ENCODE results near the gene SLIT3. TPM values are rescaled to one million over a fixed set of nuclear protein-coding genes. Genes with fewer than 3 reads are reported as not detected.

Gene SLIT3
- total RNA-seq, 1 experiment from 2014 or later, result 0.92 TPM

- no peaks in the 10 kb centered on the region for H3K79me2 ChIP-seq (ENCODE audit: insufficient read depth, low read length)
- no peak overlapping the region for H4K5ac ChIP-seq (ENCODE audit: insufficient read length, low read depth, low read length)
- H3K4me2 ChIP-seq (ENCODE audit: insufficient read depth, insufficient read length, low read length), result no peak overlapping the region
- H3K9me3 Mint-ChIP-seq, result peaks cover 11 to 16% of the 10 kb centered on the region in 2 experiments
- peaks cover 59 to 60% of the 10 kb centered on the region in 2 experiments for H3K4me1 Mint-ChIP-seq
- no CpG with 5 or more reads among the region's 11 CpGs for WGBS (ENCODE audit: extremely low coverage, insufficient read length, low lambda C conversion rate)
- H3K9ac ChIP-seq (ENCODE audit: extremely low read depth, insufficient read length, low read length), result no peak overlapping the region
- no peaks in the 10 kb centered on the region for H3K9me3 ChIP-seq (ENCODE audit: control insufficient read depth, low read depth, low read length)
- no peak for DNase-seq
- peak overlapping the region; percentile 52; the same call in 1 of the 2 replicates for H3K14ac ChIP-seq (ENCODE audit: insufficient read depth, low read length)
- no peaks in the 10 kb centered on the region for H3K79me1 ChIP-seq (ENCODE audit: insufficient read depth, low read depth, low read length, poor library complexity, severe bottlenecking)
- no peak overlapping the region for H2BK12ac ChIP-seq (ENCODE audit: insufficient read length, low read depth, low read length)
- no peaks in the 10 kb centered on the region for H4K20me1 ChIP-seq (ENCODE audit: control insufficient read depth, insufficient read depth, insufficient read length)
- H3K27ac Mint-ChIP-seq, result peak overlapping the region; percentile 1 to 93 (median 69); a peak in 6 of 7 replicates
- H4K91ac ChIP-seq (ENCODE audit: insufficient read length, low read depth, low read length), result no peak overlapping the region
- no peak overlapping the region for H3K4ac ChIP-seq (ENCODE audit: low read depth, low read length)
- no peak for TF ChIP-seq CTCF (conservative IDR thresholded peaks at IDR 0.05)
- H3K27me3 ChIP-seq (ENCODE audit: insufficient read depth, low read length), result no peaks in the 10 kb centered on the region
- no peaks in the 10 kb centered on the region; the same call in 1 of the 2 replicates for H3K27me3 Mint-ChIP-seq (ENCODE audit: low read depth)
- H4K8ac ChIP-seq (replicated peaks; ENCODE audit: insufficient read length, low read depth, low read length), result no peak overlapping the region
- H2AFZ ChIP-seq (ENCODE audit: low read length), result no peak overlapping the region
- peak overlapping the region; percentile 53 for H3K18ac ChIP-seq (ENCODE audit: insufficient read length, low read depth, low read length)
- H2BK5ac ChIP-seq (ENCODE audit: insufficient read length, low read length), result no peak overlapping the region
- H3K23me2 ChIP-seq (ENCODE audit: insufficient read length, low read depth, low read length, poor library complexity, severe bottlenecking), result no peaks in the 10 kb centered on the region
- peaks cover 24% of the 10 kb centered on the region for H3K4me1 ChIP-seq (ENCODE audit: insufficient read depth, low read length)
- H3K27ac ChIP-seq (ENCODE audit: insufficient read length, low read depth, low read length), result no peak overlapping the region
- H2BK20ac ChIP-seq (ENCODE audit: low read depth, low read length, poor library complexity, severe bottlenecking), result no peak overlapping the region
- no peak overlapping the region for H2BK15ac ChIP-seq (ENCODE audit: low read depth, low read length)
- H3K56ac ChIP-seq (ENCODE audit: insufficient read length, low read depth, low read length), result no peak overlapping the region
- no peak overlapping the region for H3K23ac ChIP-seq (ENCODE audit: insufficient read length, low read depth, low read length)
- peak overlapping the region; percentile 5 to 21; a peak in 3 of 5 replicates for H3K4me3 Mint-ChIP-seq
- no peak overlapping the region for H2BK120ac ChIP-seq (ENCODE audit: low read depth, low read length, poor library complexity, severe bottlenecking)
- H2AK5ac ChIP-seq (ENCODE audit: insufficient read length, low read length), result no peak overlapping the region
- H3K36me3 Mint-ChIP-seq (ENCODE audit: insufficient read depth in 1 of 3, low read depth in 3 of 3), result peaks cover 8 to 13% (median 10%) of the 10 kb centered on the region in 3 experiments; a peak in 6 of 7 replicates
- no peak overlapping the region for H3T11ph ChIP-seq (ENCODE audit: low read length)
These were observed 212.8 kb downstream of the SLIT3 start for GRCh38 chr5:169088028-169088725.
